Panc1 (cell line): ENCODE results near the gene PEX19. TPM values are rescaled to one million over a fixed set of nuclear protein-coding genes. Genes with fewer than 3 reads are reported as not detected.

Experiments
- ATAC-seq: fragments of 200-7000 bp; cut with Tn5 transposase; 2 replicates; pipeline ENCODE4 v1.9.1; 2020; ENCODE audit warnings: mild to moderate bottlenecking, moderate library complexity
- BruUV-seq: library from RNA; stranded (reverse); fragments of 400-500 nt; replicated peaks from 2 replicates; lab custom pipeline; 2021; lab: Mats Ljungman, UMichigan
- CTCF ChIA-PET: fragments of 300-600 bp; sonication (Branson Sonifier 250); formaldehyde crosslinking; loops from one replicate; lab custom pipeline; 2022; ENCODE audit warnings: antibody characterized with exemption; lab: Charles Lee
- POLR2A ChIA-PET: fragments of 300-600 bp; sonication (Branson Sonifier 250); formaldehyde crosslinking; loops from one replicate; lab custom pipeline; 2022; ENCODE audit warnings: antibody characterized with exemption; lab: Charles Lee
- DNase-seq: peaks from one replicate; pipeline ENCODE4 v3.0.0-alpha.2; 2010; ENCODE audit warnings: low read depth, low spot score
- H3K27ac ChIP-seq: 2 replicates; pipeline ENCODE4 v1.5.1; 2011; ENCODE audit warnings: mild to moderate bottlenecking, low read length, inconsistent platforms
- H3K27me3 ChIP-seq: fragments of 200-500 bp; sonication (Bioruptor generic); 2 replicates; pipeline ENCODE4 v1.6.0; 2014; ENCODE audit warnings: low read length, inconsistent platforms; ENCODE audit not compliant: control insufficient read depth, insufficient read depth
- H3K36me3 ChIP-seq: fragments of 200-500 bp; sonication (Bioruptor generic); 2 replicates; pipeline ENCODE4 v1.5.1; 2014; ENCODE audit warnings: inconsistent platforms, mild to moderate bottlenecking, low read length, moderate library complexity; ENCODE audit not compliant: control insufficient read depth, insufficient read depth
- H3K4me1 ChIP-seq: 2 replicates; pipeline ENCODE4 v1.5.1; 2011; ENCODE audit warnings: inconsistent platforms, mild to moderate bottlenecking, low read length, moderate library complexity; ENCODE audit not compliant: control insufficient read depth, insufficient read depth
- H3K4me3 ChIP-seq, 2 experiments: 2 replicates each; pipeline ENCODE4 v1.5.1; 2011 to 2012; ENCODE audit warnings: low read depth in 2 of 2, low read length in 2 of 2, mild to moderate bottlenecking in 2 of 2, inconsistent platforms in 1 of 2, moderate library complexity in 1 of 2
- H3K9me3 ChIP-seq: fragments of 200-500 bp; sonication (Bioruptor generic); 2 replicates; pipeline ENCODE4 v1.5.1; 2014; ENCODE audit warnings: low read depth, mild to moderate bottlenecking, inconsistent platforms, low read length, moderate library complexity; ENCODE audit not compliant: control insufficient read depth, insufficient read depth
- POLR2AphosphoS5 ChIP-seq: IDR thresholded peaks from 2 replicates; pipeline ENCODE4 v1.6.1; 2012; ENCODE audit warnings: mild to moderate bottlenecking, low read depth, low read length, moderate library complexity
- SIN3A ChIP-seq: IDR thresholded peaks from 2 replicates; pipeline ENCODE4 v1.6.1; 2012; ENCODE audit warnings: low read depth, mild to moderate bottlenecking, low read length, moderate library complexity, borderline replicate concordance; ENCODE audit not compliant: insufficient read depth
- TCF7L2 ChIP-seq: IDR thresholded peaks from 2 replicates; pipeline ENCODE4 v1.6.1; 2011; ENCODE audit warnings: mild to moderate bottlenecking, low read depth, low read length, inconsistent platforms
- in situ Hi-C: cut with HindIII; loops from 2 replicates; pipeline ENCODE4 v1.10.0; 2016; ENCODE audit warnings: low sequenced_read_pairs, low pct_unique_long_range_greater_than_20kb
- intact Hi-C: fragments of 100-400 bp; cut with micrococcal nuclease; formaldehyde crosslinking; loops from one replicate; pipeline ENCODE4 v1.10.0; 2022; ENCODE audit not compliant: unreplicated experiment
- total RNA-seq: library from RNA; stranded (reverse); gene quantifications from one replicate; pipeline ENCODE4 v1.2.1, GENCODE V29; 2021; ENCODE audit not compliant: unreplicated experiment
- TF ChIP-seq, protein P1 (sequence below): fragments of 450-650 bp; IDR thresholded peaks from 2 replicates; pipeline ENCODE4 v1.5.1; 2017; ENCODE audit warnings: mild to moderate bottlenecking
- TF ChIP-seq, protein P2 (sequence below), 2 experiments: IDR thresholded peaks; 2 replicates each; pipeline ENCODE4 v1.6.1; 2011 to 2012; ENCODE audit warnings: low read depth in 2 of 2, control low read depth in 1 of 2, low read length in 1 of 2, mild to moderate bottlenecking in 1 of 2, moderate library complexity in 1 of 2; ENCODE audit not compliant: insufficient read depth in 1 of 2

Gene PEX19
- total RNA-seq, 1 experiment from 2014 or later = 55.1 TPM

DNA sequence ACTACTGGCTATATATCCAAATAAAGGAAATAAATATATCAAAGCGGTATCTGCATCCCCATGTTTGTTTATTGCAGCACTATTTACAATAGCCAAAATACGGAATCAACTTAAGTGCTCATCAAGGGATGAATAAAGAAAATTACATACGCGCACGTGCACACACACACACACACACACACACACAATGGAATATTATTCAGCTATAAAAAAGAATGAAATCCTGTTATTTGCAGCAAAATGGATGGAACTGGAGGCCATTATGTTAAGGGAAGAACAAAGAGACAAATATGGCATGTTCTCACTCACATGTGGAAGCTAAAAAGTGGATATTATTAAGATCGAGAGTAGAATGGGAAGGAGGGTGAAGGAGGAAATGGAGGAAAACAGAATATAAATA, 37.9 kb upstream of the PEX19 start:
- intact Hi-C loops = no loop called here
- ChIA-PET POLR2A (no interaction called here), CTCF (no interaction called here)
- TF ChIP-seq TCF7L2 (no peak), SIN3A (no peak), POLR2AphosphoS5 (no peak)
- TF ChIP-seq, protein P1, sequence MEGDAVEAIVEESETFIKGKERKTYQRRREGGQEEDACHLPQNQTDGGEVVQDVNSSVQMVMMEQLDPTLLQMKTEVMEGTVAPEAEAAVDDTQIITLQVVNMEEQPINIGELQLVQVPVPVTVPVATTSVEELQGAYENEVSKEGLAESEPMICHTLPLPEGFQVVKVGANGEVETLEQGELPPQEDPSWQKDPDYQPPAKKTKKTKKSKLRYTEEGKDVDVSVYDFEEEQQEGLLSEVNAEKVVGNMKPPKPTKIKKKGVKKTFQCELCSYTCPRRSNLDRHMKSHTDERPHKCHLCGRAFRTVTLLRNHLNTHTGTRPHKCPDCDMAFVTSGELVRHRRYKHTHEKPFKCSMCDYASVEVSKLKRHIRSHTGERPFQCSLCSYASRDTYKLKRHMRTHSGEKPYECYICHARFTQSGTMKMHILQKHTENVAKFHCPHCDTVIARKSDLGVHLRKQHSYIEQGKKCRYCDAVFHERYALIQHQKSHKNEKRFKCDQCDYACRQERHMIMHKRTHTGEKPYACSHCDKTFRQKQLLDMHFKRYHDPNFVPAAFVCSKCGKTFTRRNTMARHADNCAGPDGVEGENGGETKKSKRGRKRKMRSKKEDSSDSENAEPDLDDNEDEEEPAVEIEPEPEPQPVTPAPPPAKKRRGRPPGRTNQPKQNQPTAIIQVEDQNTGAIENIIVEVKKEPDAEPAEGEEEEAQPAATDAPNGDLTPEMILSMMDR = no peak
- TF ChIP-seq, protein P2, sequence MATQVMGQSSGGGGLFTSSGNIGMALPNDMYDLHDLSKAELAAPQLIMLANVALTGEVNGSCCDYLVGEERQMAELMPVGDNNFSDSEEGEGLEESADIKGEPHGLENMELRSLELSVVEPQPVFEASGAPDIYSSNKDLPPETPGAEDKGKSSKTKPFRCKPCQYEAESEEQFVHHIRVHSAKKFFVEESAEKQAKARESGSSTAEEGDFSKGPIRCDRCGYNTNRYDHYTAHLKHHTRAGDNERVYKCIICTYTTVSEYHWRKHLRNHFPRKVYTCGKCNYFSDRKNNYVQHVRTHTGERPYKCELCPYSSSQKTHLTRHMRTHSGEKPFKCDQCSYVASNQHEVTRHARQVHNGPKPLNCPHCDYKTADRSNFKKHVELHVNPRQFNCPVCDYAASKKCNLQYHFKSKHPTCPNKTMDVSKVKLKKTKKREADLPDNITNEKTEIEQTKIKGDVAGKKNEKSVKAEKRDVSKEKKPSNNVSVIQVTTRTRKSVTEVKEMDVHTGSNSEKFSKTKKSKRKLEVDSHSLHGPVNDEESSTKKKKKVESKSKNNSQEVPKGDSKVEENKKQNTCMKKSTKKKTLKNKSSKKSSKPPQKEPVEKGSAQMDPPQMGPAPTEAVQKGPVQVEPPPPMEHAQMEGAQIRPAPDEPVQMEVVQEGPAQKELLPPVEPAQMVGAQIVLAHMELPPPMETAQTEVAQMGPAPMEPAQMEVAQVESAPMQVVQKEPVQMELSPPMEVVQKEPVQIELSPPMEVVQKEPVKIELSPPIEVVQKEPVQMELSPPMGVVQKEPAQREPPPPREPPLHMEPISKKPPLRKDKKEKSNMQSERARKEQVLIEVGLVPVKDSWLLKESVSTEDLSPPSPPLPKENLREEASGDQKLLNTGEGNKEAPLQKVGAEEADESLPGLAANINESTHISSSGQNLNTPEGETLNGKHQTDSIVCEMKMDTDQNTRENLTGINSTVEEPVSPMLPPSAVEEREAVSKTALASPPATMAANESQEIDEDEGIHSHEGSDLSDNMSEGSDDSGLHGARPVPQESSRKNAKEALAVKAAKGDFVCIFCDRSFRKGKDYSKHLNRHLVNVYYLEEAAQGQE (IDR thresholded peaks at IDR 0.05; ENCODE audit: insufficient read depth in 1 of 2, low read depth in 2 of 2, low read length in 1 of 2) = no peak
- H3K36me3 ChIP-seq = peaks cover 24% of the 10 kb centered on the region
- no peak overlapping the region for H3K4me3 ChIP-seq
- H3K27ac ChIP-seq = no peak overlapping the region
- no TSS peak for BruUV-seq
- in situ Hi-C loops = no loop called here
- H3K9me3 ChIP-seq = no peaks in the 10 kb centered on the region
- no peaks in the 10 kb centered on the region for H3K27me3 ChIP-seq
- H3K4me1 ChIP-seq = no peaks in the 10 kb centered on the region
- DNase-seq (no peak), ATAC-seq (no peak)

DNA sequence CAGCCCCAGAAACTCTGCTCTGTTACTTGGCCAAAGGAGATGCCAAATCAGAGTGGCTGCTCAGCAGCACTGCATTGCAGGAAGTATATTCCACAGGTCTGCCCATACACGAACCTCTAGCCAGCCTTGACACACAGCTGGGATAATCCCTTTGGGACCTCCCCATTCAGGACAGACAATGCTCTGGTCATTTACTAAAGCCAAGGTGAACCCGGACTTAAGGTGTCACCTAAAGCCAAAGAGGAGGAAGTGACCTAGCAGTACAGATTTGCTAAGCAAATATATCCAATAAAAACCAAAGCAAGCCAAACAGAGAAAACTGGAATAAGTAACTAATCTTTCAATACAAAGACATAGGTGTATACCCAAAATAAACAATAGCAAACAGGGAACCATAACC, 30.4 kb upstream of the PEX19 start:
- Histone ChIP-seq H3K36me3 (peaks cover 26% of the 10 kb centered on the region), H3K4me1 (no peaks in the 10 kb centered on the region), H3K27ac (no peak overlapping the region), H3K27me3 (no peaks in the 10 kb centered on the region), H3K9me3 (no peaks in the 10 kb centered on the region), H3K4me3 (no peak overlapping the region)
- TF ChIP-seq SIN3A (no peak), POLR2AphosphoS5 (no peak), TCF7L2 (no peak)
- TF ChIP-seq, protein P1 = no peak
- TF ChIP-seq, protein P2 (IDR thresholded peaks at IDR 0.05; ENCODE audit: insufficient read depth in 1 of 2, low read depth in 2 of 2, low read length in 1 of 2) = no peak
- CTCF ChIA-PET = no interaction called here
- POLR2A ChIA-PET = no interaction called here
- DNase-seq (no peak), ATAC-seq (no peak)
- in situ Hi-C loops (no loop called here), intact Hi-C loops (no loop called here)
- no TSS peak for BruUV-seq
